NCI-H526 treated with DMSO at 0.1 percent for 48 hours (cell line): Measurements from ENCODE around the gene FSTL1.
A peak's percentile ranks its signal among the peaks of the same experiment; 100 is the strongest.

Source experiments
- DNase-seq: peaks from one replicate; lab custom pipeline; 2025; lab: John Stamatoyannopoulos, UW

Gene FSTL1

DNA sequence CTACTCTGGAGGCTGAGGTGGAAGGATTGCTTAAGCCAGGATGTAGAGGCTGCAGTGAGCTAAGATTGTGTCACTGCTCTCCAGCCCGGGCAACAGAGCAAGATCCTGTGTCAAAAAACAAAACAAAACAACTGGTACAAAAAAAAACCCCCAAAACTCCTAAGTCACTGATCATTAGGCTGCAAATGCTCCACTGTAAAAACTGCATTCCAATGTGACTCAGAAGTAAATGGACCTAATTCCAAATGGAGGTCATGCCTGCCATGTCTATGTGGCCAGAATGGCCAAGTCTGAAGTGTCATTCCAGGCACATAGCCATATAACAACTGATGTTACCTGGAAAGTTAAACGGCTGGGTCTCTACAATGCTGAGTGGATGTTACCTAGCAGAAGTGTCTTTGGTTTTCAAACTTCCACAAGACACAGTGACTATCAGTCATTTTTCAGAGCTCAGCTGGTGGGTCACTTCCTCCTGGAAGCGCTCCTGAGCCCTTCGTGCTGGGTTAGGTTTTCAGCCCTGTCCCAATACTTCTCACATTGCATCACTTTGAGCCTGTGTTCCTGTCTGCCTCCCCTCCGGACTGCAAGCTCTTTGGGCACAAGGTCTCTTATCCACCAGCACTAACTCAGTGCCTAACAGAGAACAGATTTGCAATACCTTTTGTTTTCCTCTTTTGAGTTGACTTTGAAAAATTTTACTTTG lies 10.6 kb downstream of the FSTL1 start:
- no peak for DNase-seq

DNA sequence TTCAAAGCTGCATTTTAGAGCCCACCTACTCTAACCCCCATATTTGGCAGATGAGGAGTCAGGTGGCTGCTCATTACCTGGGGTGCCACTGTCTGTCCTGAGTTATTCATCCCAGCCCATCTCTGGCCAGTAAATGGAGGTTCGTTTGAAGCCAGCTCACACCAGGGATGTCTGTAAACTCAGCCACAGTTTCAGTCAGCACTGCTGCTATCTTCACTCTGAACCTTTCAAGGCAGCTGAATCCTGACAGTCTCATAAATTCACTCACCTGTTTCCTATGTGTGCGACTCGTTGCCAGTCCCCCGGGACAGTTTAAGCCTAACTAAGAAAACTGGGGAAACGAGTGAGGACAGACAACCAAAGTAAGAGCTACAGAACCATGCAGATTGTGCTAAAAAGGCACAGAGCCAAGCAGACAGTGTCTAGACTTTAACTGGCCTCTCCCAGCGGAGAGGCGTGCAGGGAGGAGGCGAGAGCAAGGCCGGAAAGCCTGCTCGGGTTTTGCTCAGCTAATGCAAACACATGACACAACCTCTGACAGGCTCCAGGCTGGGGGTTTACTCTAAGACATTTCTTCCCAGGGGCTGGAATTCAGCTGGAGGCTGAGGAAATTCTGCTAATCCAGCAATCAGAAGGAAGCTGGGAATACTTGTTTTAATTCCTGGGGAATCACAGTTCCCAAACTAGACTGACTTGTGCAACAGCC lies 12.0 kb downstream of the FSTL1 start:
- no peak for DNase-seq

DNA sequence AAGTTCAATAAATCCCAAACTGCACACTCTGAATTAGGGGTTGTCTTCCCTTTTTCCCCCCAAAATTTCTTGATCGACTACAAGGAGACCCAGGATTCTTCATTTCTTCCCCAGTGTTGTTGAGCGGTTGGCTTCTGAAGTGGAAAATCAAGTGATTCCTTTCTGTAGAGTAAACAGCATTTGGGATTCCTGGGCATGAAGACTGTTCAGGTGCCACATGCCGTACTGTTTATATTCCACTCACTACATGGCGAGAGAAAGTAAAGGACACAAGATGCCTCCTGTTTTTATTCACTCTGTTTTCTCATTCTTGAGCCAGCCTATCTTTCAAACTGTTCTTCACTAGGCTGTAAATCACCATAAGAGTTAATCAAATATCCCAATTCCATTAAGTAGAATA lies 12.6 kb downstream of the FSTL1 start:
- DNase-seq = no peak

DNA sequence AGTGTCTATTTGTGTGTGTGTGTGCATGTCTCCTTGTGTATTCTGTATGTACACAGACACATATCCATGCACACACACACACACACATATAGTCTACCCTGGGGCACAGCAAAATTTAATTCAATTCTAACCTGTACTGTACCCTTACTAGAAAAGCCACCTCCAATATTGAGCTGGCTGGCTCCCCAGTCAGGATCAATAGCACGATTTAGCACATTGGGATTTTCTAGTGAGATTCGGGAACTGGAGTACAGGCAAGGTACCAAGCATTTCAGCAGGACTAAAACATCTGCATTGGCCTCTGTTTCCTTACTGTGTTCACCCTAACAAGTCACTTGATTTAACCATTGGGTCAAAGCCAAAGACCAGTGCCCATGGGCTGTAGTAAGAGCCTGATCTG lies 13.2 kb downstream of the FSTL1 start:
- DNase-seq = no peak

DNA sequence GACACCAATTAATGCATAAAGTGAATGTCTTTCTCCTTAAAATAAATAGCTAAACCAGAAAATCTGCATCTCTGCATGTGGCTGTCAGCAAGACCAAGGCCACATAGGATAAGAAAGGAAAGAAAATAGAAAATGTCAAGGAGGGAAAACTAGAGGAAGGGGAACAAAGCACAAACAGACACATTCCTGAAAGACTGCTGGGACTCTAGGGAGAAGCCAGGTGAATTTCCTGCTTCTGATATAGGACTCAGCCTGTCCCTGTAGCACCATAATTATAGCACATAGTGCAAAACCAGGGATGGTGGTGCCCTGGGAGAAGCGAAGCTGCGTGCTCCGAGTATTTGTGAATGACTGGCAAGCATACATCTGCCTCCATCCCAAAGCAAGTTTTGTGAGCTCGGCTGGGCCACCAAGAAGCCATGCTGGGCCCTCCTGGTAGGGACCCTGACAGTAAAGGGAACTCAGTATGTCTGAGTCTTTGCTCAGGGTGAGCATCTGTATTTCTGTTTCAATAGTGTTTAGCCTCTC lies 14.2 kb downstream of the FSTL1 start:
- no peak for DNase-seq

DNA sequence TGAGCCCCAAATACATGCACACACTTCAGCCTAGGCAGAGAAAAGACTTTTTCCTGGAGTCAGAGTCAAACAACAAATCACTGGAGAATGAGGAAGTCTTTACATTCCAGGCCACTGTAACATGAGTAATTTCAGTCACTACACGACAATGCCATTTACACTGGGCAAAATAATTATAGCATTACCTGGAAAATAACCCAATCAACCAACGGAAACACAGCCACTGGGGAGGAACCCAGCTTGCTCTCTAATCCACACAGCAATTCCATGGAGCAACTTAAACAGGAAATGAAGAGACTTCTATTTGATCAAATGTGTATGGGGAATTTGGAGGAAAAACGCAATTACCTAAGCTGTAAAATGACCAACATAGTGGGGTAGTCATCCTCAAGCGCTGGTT lies 15.2 kb downstream of the FSTL1 start:
- DNase-seq = no peak

DNA sequence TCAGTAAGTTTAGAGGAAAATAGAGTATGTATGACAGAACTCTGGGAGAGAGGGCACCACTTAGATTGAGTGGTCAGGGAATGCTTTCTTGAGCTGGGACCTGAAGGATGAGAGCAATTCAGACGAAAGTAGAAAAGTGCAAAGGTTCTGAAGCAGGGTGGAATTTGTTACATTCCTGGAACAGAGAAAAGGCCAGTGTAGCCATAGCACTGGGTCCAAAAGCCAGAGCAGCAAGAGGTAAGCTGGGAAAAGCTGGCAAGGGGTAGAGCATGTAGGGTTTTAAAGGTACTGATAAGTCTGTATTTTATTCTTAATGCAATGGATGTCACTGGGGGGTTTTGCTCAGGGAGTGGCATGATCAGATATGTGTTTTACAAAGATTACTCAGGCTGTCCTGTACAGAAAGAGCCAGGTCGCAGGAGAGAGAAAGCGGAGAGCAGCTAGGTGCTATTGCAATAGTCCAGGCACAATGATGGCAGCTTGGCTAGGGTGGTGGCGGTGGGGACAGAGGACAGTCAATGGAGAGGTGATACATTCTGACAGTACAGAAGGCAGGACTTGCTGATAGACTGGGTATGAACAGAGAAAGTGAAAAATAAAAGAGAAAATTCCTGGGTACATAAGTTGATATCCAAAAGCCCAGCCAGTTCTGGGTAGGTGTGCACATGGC lies 17.0 kb downstream of the FSTL1 start:
- DNase-seq = no peak

DNA sequence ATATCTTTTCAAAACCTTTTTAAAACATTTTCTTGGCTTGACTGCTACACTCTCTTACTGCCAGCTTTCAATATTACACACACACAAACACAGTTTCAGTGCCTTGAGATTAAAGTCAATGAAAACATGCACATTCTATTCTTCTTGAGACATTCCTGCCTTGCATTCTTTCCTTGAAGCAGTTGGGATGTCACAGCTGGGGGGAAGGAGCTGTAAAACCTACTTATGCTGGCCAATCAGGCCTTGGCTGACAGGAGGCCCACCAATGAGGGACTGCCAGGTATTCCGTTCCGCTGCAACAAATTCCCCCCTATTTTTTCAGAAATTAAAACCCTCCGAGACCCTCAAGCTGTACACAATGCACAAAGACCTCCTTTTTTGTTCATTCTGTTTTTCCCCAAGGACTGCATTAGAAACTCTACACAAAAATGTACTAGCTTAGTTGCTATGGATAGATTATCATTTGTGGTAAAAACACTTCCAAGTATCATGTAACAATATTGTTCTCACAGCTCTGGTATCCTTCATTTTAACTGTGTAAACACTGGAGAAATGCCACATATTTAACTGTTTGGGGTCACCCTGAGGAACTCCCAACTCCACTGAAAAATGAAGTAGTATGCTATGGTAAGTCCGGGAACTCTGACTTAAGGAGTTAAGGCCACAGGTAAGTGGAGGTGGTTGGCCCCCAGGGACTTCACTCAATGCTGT lies 18.5 kb downstream of the FSTL1 start:
- no peak for DNase-seq

DNA sequence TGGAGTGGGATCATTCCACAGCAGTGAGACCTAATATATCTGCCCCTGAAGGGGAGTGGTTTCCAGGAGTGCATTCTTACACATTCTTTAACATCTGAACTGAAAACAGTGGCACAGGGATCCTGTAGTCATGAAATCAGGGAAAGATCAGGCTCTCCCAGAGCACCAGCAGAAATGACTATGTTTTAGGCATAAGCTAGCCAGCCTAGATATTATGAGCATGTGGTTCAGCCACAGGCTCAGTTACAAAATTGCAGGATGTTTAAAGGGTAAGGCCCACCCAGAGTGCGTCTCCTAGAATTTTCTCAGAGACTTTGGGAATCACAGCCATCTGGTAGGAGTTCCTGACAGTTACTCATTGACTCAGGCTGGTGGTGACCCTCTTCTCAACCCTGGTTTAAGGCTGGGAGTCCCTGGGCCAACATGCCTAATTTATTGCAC lies 20.9 kb downstream of the FSTL1 start:
- DNase-seq = no peak

DNA sequence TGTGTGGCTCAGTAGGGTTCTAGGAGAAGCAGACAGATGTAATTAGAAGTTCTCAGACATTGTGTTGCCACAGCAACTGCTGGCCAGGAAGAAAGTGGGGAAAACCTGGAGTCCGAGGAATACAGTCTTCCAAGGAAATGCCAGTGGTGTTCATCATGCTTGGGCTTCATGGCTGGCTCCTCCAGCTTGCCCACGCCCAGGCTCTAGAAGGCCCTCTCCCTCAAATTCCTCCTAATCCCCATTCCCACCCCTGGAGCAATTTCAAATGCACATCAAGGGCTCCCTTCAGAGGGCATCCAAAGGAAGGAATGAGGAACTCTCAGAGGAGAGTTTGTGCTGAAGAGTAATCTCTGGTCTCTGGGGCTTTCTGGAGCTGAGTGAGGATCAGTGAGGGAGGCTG lies 21.9 kb downstream of the FSTL1 start:
- DNase-seq = no peak

DNA sequence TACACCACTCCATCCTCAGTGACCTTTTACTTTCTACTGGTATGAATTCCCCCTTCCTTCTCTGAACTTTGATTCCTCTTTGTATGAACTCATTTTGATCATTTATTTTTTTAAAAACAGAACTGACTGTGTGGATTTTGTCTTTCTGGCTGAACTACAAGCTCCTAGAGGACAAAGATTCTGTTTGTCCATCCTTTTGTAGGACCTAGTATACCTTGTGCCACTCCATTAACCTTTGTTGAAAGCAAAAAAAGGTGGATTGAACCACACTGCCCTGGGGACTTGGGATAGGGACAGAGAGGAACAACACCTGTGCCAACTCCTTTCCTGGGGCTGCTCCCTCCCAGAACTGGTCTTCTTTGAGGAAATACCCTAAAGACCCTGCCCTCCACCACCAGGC lies 23.6 kb downstream of the FSTL1 start:
- DNase-seq = no peak

DNA sequence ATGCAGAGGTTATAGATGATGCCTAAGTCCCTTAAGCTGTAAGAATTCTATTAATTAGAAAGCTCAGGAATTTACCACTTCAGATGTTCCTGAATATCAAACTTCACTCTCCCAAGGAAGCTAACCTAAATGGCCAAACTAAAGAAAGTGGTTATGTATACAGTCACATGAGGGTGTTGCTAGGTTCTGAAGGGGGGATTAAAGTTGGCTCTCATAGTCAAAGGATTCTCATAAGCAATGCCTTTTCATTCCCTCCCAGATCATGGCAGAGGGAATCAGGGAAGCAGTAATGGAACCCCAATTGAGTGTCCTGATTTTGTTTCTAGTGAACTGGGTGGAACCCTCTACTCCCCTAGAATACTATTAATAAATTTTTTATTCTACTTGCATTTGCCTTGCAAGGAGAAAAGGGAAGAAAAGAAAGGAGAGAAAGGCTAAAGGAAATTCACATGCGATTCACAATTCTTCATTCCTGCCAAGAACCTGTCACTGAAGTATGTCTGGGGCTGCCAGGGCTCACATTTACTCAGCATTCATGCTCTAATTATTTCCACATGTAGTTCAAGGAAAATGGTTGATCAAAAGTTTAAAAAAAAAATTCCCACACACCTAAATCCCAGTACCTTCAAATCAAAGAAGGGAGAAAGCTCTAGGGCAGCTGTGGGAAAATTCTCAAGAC lies 25.1 kb downstream of the FSTL1 start:
- DNase-seq = no peak

DNA sequence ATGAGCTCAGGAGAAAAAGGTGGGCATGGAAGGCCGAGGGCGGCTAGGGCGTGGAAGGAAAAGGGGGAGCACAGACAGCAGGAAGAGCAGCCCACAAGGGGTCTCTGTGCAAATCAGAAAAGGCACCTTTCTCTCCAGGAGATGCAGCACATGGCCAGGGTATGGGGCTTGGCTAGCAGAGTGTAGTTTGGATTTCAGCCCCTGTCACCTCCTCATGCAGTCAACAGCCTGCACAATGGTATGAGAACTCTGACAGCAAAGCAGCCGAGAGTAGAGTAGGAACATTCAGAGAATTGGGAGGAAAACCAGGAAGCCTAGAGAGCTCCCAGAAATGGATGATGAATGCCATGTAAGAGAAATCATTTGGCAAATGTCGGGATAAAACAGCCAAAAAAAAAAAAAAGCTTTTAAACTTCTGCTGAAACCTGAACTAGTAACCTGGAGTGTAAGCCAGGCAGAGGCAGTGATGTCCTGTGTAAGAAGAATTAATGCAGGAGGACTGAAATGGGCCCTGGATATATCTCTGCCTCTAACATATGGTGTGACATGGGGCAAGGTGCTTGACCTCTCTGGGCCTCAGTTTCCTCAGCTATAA lies 25.7 kb downstream of the FSTL1 start:
- DNase-seq = no peak

DNA sequence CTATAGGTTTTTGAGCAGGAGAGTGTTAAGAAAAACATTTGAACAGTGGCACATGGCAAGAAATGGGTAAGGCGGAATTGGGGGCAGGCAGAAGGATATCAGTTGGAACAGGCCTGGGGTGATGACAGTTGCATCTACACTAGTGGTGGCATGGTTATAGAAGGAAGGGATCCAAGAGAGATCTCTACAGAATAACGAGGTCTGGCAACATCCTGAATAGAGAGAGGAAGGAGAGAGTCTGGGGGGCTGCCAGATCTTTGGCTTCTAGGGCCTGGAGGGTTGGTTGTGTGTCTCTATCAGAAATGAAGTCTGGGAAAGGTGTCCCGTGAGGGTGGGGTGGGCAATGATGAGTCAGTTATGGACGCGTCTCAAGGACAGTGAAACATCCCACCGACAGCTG lies 26.3 kb downstream of the FSTL1 start:
- no peak for DNase-seq

DNA sequence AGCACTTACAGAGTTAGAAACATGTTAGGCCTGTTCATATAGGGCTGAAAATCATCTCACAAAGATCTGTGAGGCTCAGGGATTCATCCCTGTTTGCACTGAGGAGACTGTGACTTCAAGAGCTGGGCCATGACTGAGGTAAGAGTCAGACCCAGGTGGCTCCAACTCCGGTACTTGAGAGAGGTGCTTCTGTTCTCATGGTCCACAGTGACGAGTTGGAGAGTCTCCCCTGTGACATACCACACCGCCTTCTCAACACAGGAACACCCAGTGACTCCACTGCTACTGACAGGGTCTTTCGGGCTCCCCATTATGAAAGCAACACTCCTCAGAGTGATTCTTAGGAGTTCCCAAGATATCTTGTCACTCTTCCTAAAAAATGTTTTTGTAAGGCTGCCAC lies 27.4 kb downstream of the FSTL1 start:
- no peak for DNase-seq

DNA sequence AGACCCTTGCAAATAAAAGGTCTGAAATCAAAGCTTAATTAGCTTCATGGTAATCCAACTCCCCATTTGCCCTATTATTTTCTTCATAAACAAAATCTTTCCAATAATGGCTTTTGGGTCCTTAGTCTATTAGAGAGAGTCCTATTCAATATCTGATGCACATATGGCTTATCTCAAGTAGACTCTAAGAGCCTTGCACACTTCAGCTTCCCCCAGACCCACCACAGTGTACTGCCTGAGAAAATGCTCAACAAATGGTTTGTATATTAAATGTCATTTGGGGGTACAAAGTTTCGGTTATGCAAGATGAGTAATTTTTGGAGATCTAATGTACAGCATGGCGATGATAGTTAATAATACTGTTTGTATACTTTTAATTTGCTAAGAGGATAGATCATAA lies 28.9 kb downstream of the FSTL1 start:
- no peak for DNase-seq

DNA sequence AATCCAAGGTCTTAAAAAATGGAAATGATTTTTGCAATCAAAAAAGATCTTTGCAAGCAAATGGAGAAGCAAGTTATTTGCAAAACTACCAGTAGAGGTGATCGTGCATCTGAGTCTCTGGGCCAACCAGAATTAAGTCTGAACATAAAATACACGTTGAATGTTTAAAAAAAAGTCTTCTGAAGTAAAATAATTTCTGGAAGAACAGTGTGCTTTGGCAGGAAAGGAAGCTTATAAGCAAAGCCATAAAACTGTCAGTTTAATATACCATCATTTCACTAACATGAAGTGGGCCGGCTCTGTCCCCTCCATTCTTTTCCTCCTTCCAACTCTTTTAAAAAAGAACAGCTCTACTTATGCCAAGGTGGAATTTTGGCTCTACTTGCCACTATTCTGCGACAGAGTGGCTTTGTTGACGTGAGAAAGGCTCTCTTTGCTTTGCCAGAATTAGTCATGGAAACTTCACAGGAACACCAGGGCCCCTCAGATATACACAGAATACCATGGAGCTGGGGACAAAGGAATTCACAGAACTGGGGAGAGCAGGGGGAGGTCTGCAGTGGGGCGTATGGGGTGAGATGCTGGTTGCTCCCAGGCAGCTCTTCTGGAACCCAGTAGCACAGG lies 29.8 kb downstream of the FSTL1 start:
- DNase-seq = no peak

DNA sequence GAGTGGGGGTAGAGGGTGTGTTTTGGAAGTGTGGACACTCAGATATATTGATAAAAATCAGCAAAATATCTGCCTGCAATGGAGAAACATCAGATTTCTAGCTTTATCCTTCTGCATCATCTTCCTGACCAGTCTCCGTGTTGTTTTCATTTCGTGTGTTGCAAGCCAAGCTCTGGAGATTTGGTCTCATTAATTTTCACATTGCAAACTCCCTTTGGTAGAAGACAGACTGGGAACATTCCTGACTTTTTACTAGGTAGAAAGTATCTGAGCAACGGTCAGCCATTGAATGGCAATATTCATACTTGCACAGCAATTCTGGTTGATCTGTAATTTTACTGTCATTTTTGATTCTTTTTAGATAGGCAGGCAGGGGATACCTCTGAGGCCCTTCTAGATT lies 30.4 kb downstream of the FSTL1 start:
- DNase-seq = no peak

DNA sequence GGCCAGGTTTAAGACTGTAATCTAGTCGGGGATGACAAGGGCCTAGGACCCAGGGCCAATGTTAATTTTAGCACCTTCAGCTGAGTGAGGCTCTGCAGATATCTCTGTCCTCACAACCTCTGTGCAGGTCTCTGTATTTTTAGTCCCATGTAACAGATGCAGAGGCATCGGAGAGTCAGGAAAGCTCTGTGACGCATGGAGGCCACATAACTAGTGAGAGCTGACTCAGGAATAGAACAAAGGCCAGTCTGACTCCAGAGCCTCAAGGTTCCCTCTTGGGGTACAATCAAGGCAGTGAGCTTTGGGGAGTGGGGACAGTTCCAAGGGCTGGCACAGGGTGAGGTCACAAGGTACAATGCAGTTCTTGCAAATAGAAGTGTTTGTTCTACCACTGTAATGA lies 31.0 kb downstream of the FSTL1 start:
- DNase-seq = no peak

DNA sequence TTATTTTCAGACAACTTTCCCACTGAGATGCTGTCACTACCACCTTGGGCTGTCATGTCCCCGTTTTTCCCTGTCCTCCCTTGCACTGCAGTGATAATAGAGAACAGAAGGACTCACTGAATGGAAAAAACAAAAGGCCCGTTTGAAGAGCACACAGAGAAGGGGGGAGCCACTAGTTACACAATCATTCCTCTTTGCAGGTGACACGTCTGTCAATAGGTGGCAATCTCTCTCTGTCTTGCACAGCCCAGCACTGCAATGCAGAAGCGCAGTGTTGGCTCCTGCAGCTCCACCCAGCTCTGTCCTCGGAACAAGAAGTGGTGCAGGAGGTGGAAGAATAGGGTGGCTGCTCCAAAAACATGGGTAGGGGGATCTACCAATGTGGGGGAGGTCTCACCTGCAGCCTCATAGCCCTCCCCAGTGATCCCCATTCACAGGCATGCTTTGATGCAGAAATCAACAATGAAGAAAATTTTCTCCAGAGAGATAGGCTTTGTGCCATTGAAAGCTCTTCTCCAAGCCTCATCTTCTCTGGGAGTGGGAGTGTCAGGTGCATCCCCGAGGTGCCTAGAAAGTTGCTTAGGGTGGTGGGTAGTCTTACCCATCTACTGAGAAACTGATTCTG lies 31.8 kb downstream of the FSTL1 start:
- DNase-seq = peak; percentile 75

DNA sequence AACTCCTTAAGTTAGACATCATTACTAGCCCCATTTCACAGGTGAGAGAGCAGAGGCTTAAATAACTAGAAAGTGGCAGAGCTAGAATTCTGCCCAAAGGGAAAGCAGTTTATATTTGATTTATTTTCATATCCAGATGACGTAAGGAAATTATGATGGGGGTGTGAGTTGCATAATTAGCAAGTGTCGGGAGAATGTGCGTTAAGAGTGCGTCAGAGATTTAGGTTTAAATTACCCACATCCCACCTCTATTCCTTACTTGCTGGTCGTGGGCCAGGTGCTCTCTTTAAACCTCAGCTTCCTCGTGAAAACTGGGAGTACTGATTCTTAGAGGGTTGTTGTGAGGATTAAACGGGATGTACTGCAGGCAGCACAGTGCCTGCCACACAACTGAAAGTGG lies 32.3 kb downstream of the FSTL1 start:
- no peak for DNase-seq
